ENCODE results near the gene ASIP.

DNA sequence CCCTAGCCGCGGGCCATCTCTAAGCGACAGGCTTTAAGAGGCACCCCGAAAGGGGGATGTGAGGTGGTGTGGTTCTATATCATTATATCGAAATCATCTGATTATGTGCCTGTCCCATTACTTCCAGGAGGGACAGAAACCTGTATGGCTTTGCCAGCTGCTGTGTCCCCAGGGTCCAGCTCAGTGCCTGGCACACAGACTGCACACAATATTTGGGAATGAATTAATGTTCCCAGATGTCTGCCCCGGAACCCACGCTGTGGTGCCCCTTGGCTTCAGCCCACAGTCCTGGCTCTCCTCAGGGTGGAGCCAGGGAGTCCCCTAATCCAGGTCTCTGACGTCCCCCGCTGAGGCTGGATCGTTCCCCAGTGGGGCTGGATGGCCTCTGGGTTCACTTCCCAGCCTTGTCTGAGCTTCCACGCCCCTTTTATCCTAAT, 70.8 kb downstream of the ASIP start:
- no peak for TF ChIP-seq TAF1 (IDR thresholded peaks at IDR 0.05; ENCODE audit: low read depth, low read length)
- no peak for TF ChIP-seq POLR2A (IDR thresholded peaks at IDR 0.05; ENCODE audit: low read depth, low read length)
- no peak for TF ChIP-seq POLR2AphosphoS5 (IDR thresholded peaks at IDR 0.05; ENCODE audit: low read depth, low read length)

Measured in GM12891 (cell line).